Kidney epithelial cell (primary cell): ENCODE data around the gene DTNB. TPM values are rescaled to one million over a fixed set of nuclear protein-coding genes. Genes with fewer than 3 reads are reported as not detected.

Source experiments
- DNase-seq: peaks from one replicate; pipeline ENCODE4 v3.0.0-alpha.2; 2010; ENCODE audit warnings: low read depth
- H3K27me3 ChIP-seq: 2 replicates; pipeline ENCODE4 v1.6.0; 2011; ENCODE audit warnings: low read length; ENCODE audit not compliant: control insufficient read depth, insufficient read depth
- H3K36me3 ChIP-seq: 2 replicates; pipeline ENCODE4 v1.5.1; 2011; ENCODE audit warnings: low read length; ENCODE audit not compliant: control insufficient read depth, insufficient read depth
- H3K4me3 ChIP-seq: 2 replicates; pipeline ENCODE4 v1.5.1; 2011; ENCODE audit warnings: low read depth, mild to moderate bottlenecking, control low read depth, low read length
- CTCF ChIP-seq: IDR thresholded peaks from 2 replicates; pipeline ENCODE4 v1.5.1; 2011; ENCODE audit warnings: mild to moderate bottlenecking, moderate library complexity, low read length, control low read depth, inconsistent platforms; ENCODE audit not compliant: insufficient read depth, poor library complexity, severe bottlenecking
- total RNA-seq: library from RNA; depleted of rRNA; stranded (reverse); fragments of >200 nt; gene quantifications from 2 replicates; pipeline ENCODE4 v1.2.3, GENCODE V29; 2015

Gene DTNB
- total RNA-seq, 1 donor from 2014 or later = 16.9 TPM

GRCh38 chr2:25512707-25513106, 160.7 kb downstream of the DTNB start:
- no peak overlapping the region for H3K4me3 ChIP-seq
- no peaks in the 10 kb centered on the region for H3K36me3 ChIP-seq
- no peak for DNase-seq
- TF ChIP-seq CTCF = no peak
- H3K27me3 ChIP-seq = no peaks in the 10 kb centered on the region

- no peak for TF ChIP-seq CTCF
- DNase-seq = no peak
- Histone ChIP-seq H3K4me3 (no peak overlapping the region), H3K27me3 (no peaks in the 10 kb centered on the region), H3K36me3 (no peaks in the 10 kb centered on the region)
Observed at GRCh38 chr2:25506226-25506625, 167.2 kb downstream of the DTNB start.

GRCh38 chr2:25505622-25506021, 167.8 kb downstream of the DTNB start:
- Histone ChIP-seq H3K27me3 (no peaks in the 10 kb centered on the region), H3K4me3 (no peak overlapping the region), H3K36me3 (no peaks in the 10 kb centered on the region)
- no peak for TF ChIP-seq CTCF
- DNase-seq = no peak

- Histone ChIP-seq H3K4me3 (no peak overlapping the region), H3K36me3 (no peaks in the 10 kb centered on the region), H3K27me3 (no peaks in the 10 kb centered on the region)
- no peak for TF ChIP-seq CTCF
- no peak for DNase-seq
Observed at GRCh38 chr2:25505182-25505581, 168.2 kb downstream of the DTNB start.

- Histone ChIP-seq H3K27me3 (no peaks in the 10 kb centered on the region), H3K4me3 (no peak overlapping the region), H3K36me3 (no peaks in the 10 kb centered on the region)
- DNase-seq = no peak
- TF ChIP-seq CTCF = no peak
Observed at GRCh38 chr2:25504266-25504665, 169.1 kb downstream of the DTNB start.

- Histone ChIP-seq H3K36me3 (no peaks in the 10 kb centered on the region), H3K27me3 (no peaks in the 10 kb centered on the region), H3K4me3 (no peak overlapping the region)
- no peak for DNase-seq
- TF ChIP-seq CTCF = no peak
Observed at GRCh38 chr2:25499157-25499556, 174.2 kb downstream of the DTNB start.
